Fibroblast of lung (primary cell): ENCODE measurements around the gene CCNDBP1.

Experiments used
- EZH2 ChIP-seq: IDR thresholded peaks from 2 replicates; pipeline ENCODE4 v1.5.1; 2012; ENCODE audit warnings: low read length, control low read depth, mild to moderate bottlenecking; ENCODE audit errors: missing control alignments
- TF ChIP-seq, protein P1 (sequence below), 2 donors: IDR thresholded peaks in 1 of 2; conservative IDR thresholded peaks in 1 of 2; 1 replicate in 1 of 2; 2 replicates in 1 of 2; pipeline ENCODE4 v1.5.1; 2011 to 2012; ENCODE audit warnings: low read length in 2 of 2, control low read depth in 1 of 2, inconsistent platforms in 1 of 2, low read depth in 1 of 2, mild to moderate bottlenecking in 1 of 2

DNA sequence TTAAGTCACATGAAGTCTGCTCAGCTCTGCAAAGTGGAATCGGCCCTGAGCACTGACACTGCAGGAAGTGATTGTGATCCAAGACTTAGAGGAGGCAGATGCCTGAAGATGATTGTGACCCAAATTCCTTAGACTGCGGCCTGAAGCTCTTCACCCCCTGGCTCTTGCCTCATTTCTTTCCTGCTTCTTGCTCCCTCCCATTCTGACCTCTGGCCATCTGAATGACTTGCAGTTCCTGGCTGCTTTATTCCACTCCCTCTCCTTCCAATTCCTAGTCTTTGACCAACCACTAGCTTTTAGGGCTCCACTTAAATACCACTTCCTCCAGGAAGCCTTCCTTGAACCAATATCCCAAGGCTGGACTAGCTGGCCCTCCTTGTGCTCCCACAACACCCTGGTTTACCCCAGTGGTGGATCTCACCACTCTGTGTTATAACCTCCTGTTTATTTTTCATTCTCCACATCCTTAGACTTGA is 45.5 kb downstream of the CCNDBP1 start:
- TF ChIP-seq, protein P1, sequence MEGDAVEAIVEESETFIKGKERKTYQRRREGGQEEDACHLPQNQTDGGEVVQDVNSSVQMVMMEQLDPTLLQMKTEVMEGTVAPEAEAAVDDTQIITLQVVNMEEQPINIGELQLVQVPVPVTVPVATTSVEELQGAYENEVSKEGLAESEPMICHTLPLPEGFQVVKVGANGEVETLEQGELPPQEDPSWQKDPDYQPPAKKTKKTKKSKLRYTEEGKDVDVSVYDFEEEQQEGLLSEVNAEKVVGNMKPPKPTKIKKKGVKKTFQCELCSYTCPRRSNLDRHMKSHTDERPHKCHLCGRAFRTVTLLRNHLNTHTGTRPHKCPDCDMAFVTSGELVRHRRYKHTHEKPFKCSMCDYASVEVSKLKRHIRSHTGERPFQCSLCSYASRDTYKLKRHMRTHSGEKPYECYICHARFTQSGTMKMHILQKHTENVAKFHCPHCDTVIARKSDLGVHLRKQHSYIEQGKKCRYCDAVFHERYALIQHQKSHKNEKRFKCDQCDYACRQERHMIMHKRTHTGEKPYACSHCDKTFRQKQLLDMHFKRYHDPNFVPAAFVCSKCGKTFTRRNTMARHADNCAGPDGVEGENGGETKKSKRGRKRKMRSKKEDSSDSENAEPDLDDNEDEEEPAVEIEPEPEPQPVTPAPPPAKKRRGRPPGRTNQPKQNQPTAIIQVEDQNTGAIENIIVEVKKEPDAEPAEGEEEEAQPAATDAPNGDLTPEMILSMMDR (conservative IDR thresholded peaks at IDR 0.05 in 1 of 2, IDR thresholded peaks at IDR 0.05 in 1 of 2; ENCODE audit: low read depth in 1 of 2, low read length in 2 of 2): no peak
- TF ChIP-seq EZH2: no peak
